ENCODE data around the gene SRRM4. TPM values are rescaled to one million over a fixed set of nuclear protein-coding genes. Genes with fewer than 3 reads are reported as not detected.

Gene SRRM4
- total and polyA plus RNA-seq, 10 of the 15 experiments (the other 5 are each of a cell fraction or from before 2014, with no cell fraction given), result under 0.01 to 0.01 TPM; not detected in 8

- TF ChIP-seq, protein P1, sequence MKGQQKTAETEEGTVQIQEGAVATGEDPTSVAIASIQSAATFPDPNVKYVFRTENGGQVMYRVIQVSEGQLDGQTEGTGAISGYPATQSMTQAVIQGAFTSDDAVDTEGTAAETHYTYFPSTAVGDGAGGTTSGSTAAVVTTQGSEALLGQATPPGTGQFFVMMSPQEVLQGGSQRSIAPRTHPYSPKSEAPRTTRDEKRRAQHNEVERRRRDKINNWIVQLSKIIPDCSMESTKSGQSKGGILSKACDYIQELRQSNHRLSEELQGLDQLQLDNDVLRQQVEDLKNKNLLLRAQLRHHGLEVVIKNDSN (IDR thresholded peaks at IDR 0.05; ENCODE audit: borderline replicate concordance, extremely low read length, insufficient read depth, low read depth, low read length), result no peak
- TF ChIP-seq CHD1 (IDR thresholded peaks at IDR 0.05; ENCODE audit: low read depth, low read length) (no peak), HDAC6 (IDR thresholded peaks at IDR 0.05; ENCODE audit: unreplicated experiment) (no peak)
Observed at GRCh38 chr12:119207063-119207560, 225.8 kb downstream of the SRRM4 start (continued).

DNA sequence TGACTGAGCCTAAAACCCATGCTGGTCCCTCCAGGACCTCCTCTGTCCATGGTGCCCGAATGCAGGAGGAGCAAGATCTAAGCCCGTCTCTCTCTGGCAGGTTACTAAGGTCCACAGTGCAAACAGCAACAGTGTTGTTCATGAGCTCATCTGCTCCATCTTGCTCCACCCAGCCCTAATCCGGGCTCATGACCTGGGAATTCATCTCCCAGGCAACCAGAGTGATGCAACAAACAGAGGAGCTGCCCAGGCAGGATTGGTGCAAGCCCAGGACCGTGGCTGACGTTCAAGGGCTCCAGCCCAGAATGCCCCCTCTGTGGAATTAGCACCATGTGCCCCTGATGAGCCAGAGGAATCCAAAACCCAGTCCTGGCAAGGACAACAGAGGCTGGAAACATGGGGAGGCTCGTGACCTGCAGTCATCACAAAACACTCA lies 227.3 kb downstream of the SRRM4 start:
- Histone ChIP-seq H3K9ac (ENCODE audit: control insufficient read depth, insufficient read depth, low read length) (no peak overlapping the region), H3K4me3 (no peak overlapping the region), H4K20me1 (ENCODE audit: control insufficient read depth, insufficient read depth) (no peaks in the 10 kb centered on the region), H3K4me2 (ENCODE audit: control insufficient read depth, insufficient read depth) (no peak overlapping the region), H3K27ac (ENCODE audit: control insufficient read depth, insufficient read depth) (no peak overlapping the region), H3K36me3 (ENCODE audit: control insufficient read depth in 2 of 2, insufficient read depth in 2 of 2, low read length in 1 of 2) (no peaks in the 10 kb centered on the region), H3K4me1 (ENCODE audit: control insufficient read depth, insufficient read depth, low read length) (no peaks in the 10 kb centered on the region), H3K79me2 (ENCODE audit: control insufficient read depth, insufficient read depth, low read length) (no peaks in the 10 kb centered on the region), H3K27me3 (replicated peaks in 1 of 2; ENCODE audit: control insufficient read depth in 2 of 2, insufficient read depth in 2 of 2, low read length in 1 of 2) (no peaks in the 10 kb centered on the region), H3K9me3 (replicated peaks; ENCODE audit: control insufficient read depth, insufficient read depth, low read length) (no peaks in the 10 kb centered on the region), H2AFZ (ENCODE audit: control insufficient read depth, low read depth, low read length) (no peak overlapping the region)
- WGBS (ENCODE audit: insufficient coverage, insufficient replicate concordance, low lambda C conversion rate, missing lambda C conversion rate), result 5% methylated on average over 6 of the region's 6 CpGs
- no TSS peak for BruUV-seq (replicated peaks)
- in situ Hi-C loops (cut with MboI) (no loop called here), intact Hi-C loops (cut with micrococcal nuclease; ENCODE audit: unreplicated experiment) (no loop called here)
- no peak for DNase-seq (ENCODE audit: low read depth, low spot score)
- RAD21 ChIA-PET (ENCODE audit: unreplicated experiment), result no interaction called here
- SMC1A ChIA-PET (ENCODE audit: uncharacterized antibody, unreplicated experiment), result no interaction called here
- FAIRE-seq, result no peak
- TF ChIP-seq, protein P2, sequence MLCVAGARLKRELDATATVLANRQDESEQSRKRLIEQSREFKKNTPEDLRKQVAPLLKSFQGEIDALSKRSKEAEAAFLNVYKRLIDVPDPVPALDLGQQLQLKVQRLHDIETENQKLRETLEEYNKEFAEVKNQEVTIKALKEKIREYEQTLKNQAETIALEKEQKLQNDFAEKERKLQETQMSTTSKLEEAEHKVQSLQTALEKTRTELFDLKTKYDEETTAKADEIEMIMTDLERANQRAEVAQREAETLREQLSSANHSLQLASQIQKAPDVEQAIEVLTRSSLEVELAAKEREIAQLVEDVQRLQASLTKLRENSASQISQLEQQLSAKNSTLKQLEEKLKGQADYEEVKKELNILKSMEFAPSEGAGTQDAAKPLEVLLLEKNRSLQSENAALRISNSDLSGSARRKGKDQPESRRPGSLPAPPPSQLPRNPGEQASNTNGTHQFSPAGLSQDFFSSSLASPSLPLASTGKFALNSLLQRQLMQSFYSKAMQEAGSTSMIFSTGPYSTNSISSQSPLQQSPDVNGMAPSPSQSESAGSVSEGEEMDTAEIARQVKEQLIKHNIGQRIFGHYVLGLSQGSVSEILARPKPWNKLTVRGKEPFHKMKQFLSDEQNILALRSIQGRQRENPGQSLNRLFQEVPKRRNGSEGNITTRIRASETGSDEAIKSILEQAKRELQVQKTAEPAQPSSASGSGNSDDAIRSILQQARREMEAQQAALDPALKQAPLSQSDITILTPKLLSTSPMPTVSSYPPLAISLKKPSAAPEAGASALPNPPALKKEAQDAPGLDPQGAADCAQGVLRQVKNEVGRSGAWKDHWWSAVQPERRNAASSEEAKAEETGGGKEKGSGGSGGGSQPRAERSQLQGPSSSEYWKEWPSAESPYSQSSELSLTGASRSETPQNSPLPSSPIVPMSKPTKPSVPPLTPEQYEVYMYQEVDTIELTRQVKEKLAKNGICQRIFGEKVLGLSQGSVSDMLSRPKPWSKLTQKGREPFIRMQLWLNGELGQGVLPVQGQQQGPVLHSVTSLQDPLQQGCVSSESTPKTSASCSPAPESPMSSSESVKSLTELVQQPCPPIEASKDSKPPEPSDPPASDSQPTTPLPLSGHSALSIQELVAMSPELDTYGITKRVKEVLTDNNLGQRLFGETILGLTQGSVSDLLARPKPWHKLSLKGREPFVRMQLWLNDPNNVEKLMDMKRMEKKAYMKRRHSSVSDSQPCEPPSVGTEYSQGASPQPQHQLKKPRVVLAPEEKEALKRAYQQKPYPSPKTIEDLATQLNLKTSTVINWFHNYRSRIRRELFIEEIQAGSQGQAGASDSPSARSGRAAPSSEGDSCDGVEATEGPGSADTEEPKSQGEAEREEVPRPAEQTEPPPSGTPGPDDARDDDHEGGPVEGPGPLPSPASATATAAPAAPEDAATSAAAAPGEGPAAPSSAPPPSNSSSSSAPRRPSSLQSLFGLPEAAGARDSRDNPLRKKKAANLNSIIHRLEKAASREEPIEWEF (IDR thresholded peaks at IDR 0.05; ENCODE audit: insufficient replicate concordance, low read depth, low read length), result no peak
- TF ChIP-seq SREBF2 (IDR thresholded peaks at IDR 0.05; ENCODE audit: low read length) (no peak), PML (IDR thresholded peaks at IDR 0.05; ENCODE audit: low read length) (no peak), BHLHE40 (IDR thresholded peaks at IDR 0.05; ENCODE audit: borderline replicate concordance in 1 of 2, low read depth in 2 of 2, low read length in 1 of 2) (no peak), YBX1 (IDR thresholded peaks at IDR 0.05) (no peak), FOXK2 (IDR thresholded peaks at IDR 0.05) (no peak)
- TF ChIP-seq, protein P3, sequence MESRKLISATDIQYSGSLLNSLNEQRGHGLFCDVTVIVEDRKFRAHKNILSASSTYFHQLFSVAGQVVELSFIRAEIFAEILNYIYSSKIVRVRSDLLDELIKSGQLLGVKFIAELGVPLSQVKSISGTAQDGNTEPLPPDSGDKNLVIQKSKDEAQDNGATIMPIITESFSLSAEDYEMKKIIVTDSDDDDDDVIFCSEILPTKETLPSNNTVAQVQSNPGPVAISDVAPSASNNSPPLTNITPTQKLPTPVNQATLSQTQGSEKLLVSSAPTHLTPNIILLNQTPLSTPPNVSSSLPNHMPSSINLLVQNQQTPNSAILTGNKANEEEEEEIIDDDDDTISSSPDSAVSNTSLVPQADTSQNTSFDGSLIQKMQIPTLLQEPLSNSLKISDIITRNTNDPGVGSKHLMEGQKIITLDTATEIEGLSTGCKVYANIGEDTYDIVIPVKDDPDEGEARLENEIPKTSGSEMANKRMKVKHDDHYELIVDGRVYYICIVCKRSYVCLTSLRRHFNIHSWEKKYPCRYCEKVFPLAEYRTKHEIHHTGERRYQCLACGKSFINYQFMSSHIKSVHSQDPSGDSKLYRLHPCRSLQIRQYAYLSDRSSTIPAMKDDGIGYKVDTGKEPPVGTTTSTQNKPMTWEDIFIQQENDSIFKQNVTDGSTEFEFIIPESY (IDR thresholded peaks at IDR 0.05), result no peak
- no peak for ATAC-seq
- POLR2A ChIA-PET, result no interaction called here
- CTCF ChIA-PET, result no interaction called here
